NCI-H1694 treated with DMSO at 0.1 percent for 48 hours (cell line): Measurements from ENCODE around the gene ADGRF4.
"Not testable (repeated sequence)": the region's sequence is repeated elsewhere in the genome, so short reads cannot be mapped to it uniquely, and the experiment has no call there.

ENCODE experiments used
- DNase-seq: peaks from one replicate; lab custom pipeline; 2025; lab: John Stamatoyannopoulos, UW

ADGRF4 gene

DNA sequence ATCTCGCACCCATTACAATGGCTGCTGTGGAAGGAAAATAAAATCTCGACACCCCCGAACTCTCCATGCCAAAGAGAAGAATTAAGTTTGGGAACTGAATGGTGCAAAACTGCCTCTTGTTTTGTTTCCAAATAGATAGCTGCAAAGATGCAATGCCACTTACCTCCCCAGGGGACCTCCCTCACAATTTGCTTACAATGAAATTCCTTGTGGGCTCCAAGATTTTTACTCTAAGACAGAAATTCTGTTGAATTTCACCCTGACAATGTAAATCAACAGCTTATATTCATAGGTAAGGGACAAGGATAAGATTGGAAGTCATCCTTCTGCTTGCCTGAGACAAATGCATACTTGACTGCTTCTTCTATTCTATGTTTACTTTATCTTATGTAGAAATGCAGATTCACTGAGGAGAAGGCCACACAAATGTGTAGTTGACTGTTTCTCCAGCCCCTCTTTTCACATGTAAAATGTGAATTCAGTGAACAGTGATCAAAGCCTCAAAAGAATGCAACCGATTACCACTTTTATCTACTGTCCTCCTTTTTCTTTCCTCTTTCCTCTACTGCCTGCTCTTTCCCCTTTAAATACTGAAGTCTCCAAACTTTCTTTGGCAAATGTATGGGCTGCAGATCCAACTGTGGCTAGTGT is 36.6 kb downstream of the ADGRF4 start:
- DNase-seq, result no peak

DNA sequence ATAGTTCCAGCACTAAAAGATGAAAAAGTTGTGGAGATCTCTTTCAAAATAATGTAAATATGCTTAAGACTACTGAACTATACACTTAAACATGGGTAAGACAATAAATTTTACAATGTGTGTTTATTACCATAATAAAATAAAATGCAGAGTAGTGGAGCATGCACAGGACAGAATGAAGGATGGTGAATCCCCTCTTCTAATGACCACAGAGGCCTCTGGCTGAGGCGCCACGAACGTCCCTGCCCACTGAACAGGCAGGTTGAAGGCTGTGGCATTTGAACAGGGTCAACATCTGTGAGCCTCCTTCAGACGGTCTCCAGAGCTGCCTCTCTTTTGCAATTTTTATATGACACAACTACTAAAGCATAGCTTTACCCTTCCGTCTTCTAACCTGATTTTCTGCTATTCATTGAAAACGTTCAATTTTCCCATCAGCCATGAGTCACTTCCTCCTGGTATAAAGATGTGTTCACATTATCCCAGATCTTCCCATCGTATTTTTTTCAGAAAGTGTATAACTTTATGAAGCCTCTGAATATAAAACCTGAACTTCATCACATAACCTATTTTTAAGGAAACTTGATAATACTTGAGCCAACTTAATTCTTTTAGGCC is 37.8 kb downstream of the ADGRF4 start:
- no peak for DNase-seq

DNA sequence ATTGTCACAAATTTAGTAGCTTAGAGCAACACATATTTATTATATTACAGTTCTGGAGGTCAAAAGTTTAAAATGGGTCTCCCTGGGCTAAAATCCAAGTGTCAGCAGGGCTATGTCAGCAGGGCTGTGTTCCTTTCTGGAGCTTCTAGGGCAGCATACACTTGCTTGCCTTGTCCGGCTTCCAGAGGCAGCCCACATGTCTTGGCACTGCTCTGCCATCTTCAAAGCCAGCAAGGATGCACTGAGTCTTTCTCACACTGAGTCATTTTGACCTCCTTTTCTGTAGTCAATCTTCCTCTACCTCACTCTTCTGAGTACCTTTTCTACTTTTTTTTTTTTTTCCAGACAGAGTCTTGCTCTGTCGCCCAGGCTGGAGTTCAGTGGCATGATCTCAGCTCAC is 39.0 kb downstream of the ADGRF4 start:
- no peak for DNase-seq

DNA sequence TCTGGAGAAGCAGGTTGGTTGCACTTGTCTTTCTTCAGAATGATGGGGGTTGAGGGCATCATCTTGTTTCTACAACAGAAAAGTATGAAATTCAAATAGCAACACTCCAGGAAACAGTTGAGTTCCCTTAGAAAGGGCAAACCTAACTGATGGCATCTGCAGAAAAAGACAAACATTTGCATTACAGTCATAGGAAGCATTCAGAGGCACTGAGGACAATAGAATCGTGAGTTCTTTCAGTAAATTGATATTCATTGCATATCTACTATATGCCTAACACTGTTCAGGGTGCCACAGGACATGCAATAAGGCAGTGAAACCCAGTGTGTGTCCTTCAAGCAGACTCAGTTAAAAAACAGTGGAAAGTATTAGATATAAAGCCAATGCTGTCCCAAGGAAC is 42.3 kb downstream of the ADGRF4 start:
- DNase-seq, result no peak

DNA sequence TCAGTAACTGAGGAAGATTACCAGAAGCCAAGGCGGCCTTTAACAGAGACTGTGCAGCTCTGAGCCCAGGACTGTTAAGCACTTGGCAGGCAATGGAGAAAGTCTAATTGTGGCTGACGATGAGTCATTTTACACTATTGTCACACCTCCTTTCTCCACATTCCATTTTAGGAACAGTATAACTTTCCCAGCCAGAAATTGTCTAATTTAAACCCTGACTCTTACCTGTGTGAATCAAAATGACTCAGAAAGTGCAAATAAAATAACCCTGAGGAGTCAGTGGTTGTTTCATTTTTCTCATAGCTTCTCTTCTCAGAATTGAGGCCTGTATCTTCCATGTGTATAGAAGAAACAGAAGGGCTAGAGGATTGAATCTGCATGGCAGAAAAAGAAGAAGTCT is 43.4 kb downstream of the ADGRF4 start:
- no peak for DNase-seq

DNA sequence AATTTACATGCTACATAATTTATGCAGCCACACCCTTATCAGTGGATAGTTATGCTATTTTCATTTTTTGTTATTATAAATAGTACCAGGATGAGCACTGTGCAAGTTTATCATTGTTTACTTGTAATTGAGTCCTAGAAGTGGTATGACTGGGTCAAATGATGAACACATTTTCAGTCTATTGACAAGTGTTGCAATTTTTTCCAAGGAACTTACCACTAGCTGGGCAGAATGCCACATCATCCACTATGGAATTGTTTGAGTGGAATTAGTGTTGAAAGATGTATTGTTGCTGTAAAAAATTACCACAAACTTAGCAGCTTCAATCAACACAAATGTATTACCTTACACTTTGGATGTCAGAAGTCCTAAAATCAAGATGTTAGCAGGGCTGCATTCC is 45.4 kb downstream of the ADGRF4 start:
- no peak for DNase-seq

DNA sequence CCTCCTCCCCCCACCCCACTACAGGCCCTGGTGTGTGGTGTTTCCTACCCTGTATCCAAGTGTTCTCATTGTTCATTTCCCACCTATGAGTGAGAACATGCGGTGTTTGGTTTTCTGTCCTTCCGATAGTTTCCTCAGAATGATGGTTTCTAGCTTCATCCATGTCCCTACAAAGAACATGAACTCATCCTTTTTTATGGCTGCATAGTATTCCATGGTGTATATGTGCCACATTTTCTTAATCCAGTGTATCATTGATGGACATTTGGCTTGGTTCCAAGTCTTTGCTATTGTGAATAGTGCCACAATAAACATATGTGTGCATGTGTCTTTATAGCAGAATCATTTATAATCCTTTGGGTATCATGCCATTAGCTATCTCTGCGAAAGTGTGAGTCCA is 46.9 kb downstream of the ADGRF4 start:
- not testable (repeated sequence) for DNase-seq

DNA sequence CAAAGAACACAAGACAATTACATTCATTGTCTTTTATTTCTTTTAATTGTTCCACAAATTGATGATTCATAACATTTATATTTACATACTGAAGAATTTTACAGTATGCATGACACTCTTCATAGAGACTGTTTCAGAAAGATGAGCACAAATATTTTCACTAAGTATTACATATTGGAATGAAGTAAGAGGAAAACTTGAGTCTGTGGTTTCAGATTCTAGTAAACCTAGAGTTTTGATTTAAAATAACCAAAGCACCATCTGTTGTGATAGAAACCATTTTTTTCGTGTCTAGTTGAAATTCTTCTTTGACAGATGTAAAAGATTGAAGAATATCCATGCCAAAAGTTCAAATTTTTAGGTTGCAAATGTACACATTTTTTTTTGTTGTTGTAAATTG is 51.4 kb downstream of the ADGRF4 start:
- no peak for DNase-seq

DNA sequence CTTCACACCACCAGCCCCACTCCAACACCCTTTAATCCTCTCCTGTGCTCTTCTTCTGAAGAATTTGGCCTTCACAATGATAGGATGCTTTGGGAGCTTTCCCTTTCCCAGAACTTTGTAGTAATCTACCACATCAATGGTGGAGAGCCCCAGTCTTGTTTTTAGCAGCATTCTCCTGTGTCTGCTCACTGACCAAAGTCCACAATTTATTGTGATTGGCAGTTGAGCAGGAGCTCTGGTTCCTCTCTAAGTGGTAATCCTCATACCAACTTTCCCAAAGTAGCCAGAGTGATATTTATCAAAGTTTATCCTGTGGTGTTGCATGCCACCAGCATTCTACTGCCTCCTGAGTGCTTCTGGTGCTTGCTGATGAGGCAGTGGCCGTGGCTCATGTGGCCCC is 54.4 kb downstream of the ADGRF4 start:
- no peak for DNase-seq

DNA sequence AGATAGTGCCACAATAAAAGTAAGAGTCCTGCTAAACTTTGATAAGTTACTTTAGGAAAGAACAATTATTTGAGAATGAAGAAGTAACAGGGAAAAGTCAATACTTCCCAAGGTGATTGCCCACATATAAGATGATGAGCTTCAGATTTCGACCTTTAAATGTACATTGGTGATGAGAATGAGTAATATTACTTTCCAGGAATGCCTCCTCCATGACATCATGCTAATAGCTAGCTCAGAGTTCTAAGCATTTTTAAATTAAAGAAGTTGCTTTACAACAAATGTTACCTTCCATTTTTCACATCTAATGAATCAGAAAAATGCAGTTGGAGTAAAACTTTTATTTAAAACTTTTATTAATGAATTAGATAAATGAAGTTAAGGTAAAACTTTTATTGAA is 61.0 kb downstream of the ADGRF4 start:
- no peak for DNase-seq

DNA sequence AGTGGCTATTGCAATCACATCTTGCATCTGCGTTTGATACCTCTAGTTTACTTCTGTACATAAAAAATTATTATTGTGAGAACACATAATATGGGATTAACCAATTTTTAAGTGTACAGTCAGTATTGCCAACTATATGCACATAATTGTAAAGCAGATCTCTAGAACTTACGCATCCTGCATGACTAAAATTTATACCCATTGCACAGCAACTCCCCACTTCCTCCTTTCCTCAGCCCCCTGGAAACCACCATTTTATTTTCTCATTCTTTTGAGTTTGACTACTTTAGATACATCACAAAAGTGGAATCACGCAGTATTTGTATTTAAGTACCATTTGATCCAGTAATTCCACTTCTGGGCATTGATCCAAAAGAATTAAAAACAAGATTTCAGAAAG is 64.1 kb downstream of the ADGRF4 start:
- no peak for DNase-seq

DNA sequence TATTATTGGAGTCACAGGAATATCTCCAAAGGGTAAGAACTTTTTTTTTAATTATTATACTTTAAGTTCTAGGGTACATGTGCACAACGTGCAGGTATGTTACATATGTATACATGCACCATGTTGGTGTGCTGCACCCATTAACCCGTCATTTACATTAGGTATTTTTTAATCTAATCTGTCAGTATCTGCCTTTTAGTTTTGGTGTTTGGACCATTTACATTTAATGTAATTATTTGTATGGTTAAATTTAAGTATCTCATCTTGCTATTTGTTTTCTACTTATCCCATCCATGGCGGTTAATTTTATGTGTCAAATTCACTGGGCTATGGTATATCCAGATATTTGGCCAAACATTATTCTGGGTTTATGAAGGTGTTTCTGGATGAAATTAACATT is 68.1 kb downstream of the ADGRF4 start:
- no peak for DNase-seq

DNA sequence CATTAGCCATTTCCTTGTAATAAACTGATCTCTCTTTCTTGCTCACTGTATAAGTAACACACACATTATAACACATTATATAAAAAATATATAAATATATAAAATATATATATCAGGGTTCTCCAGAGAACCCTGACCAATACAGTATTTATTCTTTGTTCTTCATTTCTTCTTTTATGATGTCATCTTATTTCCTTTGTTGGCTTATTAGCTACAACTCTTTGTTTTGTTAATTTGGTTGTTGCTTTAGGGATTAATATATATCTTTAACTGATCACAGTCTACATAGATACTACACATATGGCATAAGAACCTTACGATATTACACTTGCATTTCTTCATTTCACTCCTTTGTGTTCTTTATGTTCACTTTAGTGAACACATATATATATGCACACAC is 68.7 kb downstream of the ADGRF4 start:
- DNase-seq, result no peak

DNA sequence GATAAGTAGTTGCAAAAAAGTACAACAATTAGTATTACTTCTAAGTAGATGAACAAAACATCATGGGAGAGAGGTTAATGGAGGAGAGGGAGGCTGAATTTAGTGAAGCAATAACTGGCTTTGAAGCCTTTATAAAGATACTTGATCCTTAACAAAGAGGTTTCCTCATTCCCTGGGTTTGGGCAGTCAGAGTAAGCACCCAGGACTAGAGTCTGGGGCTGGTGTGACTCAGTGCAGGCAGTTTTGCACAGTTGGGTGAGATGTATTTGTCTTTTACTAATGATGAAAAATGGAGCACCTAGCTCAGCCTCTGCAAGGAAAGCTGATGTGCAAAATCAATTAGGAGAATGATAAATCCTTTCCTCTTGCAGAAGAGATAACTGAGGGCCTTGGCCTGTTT is 71.6 kb downstream of the ADGRF4 start:
- no peak for DNase-seq
